T-helper 2 cell treated with Interferon-gamma antibody and Interleukin-4, amounts not matched to agents 100 ng/mL and 5 ng/mL, for 36 hours (primary cell): ENCODE data around the gene HSD3B2. TPM values are rescaled to one million over a fixed set of nuclear protein-coding genes. Genes with fewer than 3 reads are reported as not detected.
"Not testable (repeated sequence)": the region's sequence is repeated elsewhere in the genome, so short reads cannot be mapped to it uniquely, and the experiment has no call there.

Experiments used
- intact Hi-C: fragments of 100-400 bp; cut with micrococcal nuclease; formaldehyde crosslinking; loops from one replicate; pipeline ENCODE4 v1.15.1; 2023
- total RNA-seq: library from RNA; stranded (reverse); gene quantifications from 2 replicates; pipeline ENCODE4 v1.2.3, GENCODE V29; 2022

The HSD3B2 gene
- total RNA-seq: not detected in 2 replicates

GRCh38 chr1:119414950-119415349 lies at the start of gene HSD3B2:
HSD3B2 (plus strand) TSS chr1:119415150; CDS start chr1:119415420, 270 bp downstream.
- intact Hi-C loops: no loop called here

GRCh38 chr1:119366424-119366823 lies 48.5 kb upstream of the HSD3B2 start:
- intact Hi-C loops: no loop called here

GRCh38 chr1:119367432-119368124 lies 47.4 kb upstream of the HSD3B2 start:
- intact Hi-C loops: loop anchor here (1.0 kb wide), 1 partner anchor 81 kb away; no protein-coding TSS in a partner anchor

GRCh38 chr1:119368554-119368953 lies 46.4 kb upstream of the HSD3B2 start, which contains the start of gene HAO2:
HAO2 (plus strand) TSS chr1:119368785; CDS start chr1:119381086, 12,301 bp downstream.
- intact Hi-C loops: no loop called here

- intact Hi-C loops: no loop called here
Observed at GRCh38 chr1:119370748-119371147, 44.2 kb upstream of the HSD3B2 start.

GRCh38 chr1:119371815-119372214 lies 43.1 kb upstream of the HSD3B2 start:
- intact Hi-C loops: no loop called here

GRCh38 chr1:119372503-119373086 lies 42.4 kb upstream of the HSD3B2 start:
- intact Hi-C loops: no loop called here

- intact Hi-C loops: no loop called here
Observed at GRCh38 chr1:119373465-119373864, 41.5 kb upstream of the HSD3B2 start.

- intact Hi-C loops: no loop called here
Observed at GRCh38 chr1:119374208-119374874, 40.6 kb upstream of the HSD3B2 start.

GRCh38 chr1:119375366-119375765 lies 39.6 kb upstream of the HSD3B2 start:
- intact Hi-C loops: no loop called here

GRCh38 chr1:119376594-119376993 lies 38.4 kb upstream of the HSD3B2 start:
- intact Hi-C loops: no loop called here

- intact Hi-C loops: not testable (repeated sequence)
Observed at GRCh38 chr1:119377594-119377993, 37.4 kb upstream of the HSD3B2 start.

- intact Hi-C loops: no loop called here
Observed at GRCh38 chr1:119379117-119379516, 35.8 kb upstream of the HSD3B2 start.

GRCh38 chr1:119380304-119380703 lies 34.6 kb upstream of the HSD3B2 start:
- intact Hi-C loops: no loop called here

GRCh38 chr1:119380983-119381662 lies 33.8 kb upstream of the HSD3B2 start:
- intact Hi-C loops: no loop called here

- intact Hi-C loops: no loop called here
Observed at GRCh38 chr1:119384591-119384990, 30.4 kb upstream of the HSD3B2 start.

GRCh38 chr1:119385650-119386049 lies 29.3 kb upstream of the HSD3B2 start:
- intact Hi-C loops: no loop called here

GRCh38 chr1:119387858-119388257 lies 27.1 kb upstream of the HSD3B2 start:
- intact Hi-C loops: no loop called here

GRCh38 chr1:119388450-119388849 lies 26.5 kb upstream of the HSD3B2 start:
- intact Hi-C loops: no loop called here

GRCh38 chr1:119390526-119390925 lies 24.4 kb upstream of the HSD3B2 start:
- intact Hi-C loops: no loop called here

GRCh38 chr1:119391749-119392148 lies 23.2 kb upstream of the HSD3B2 start:
- intact Hi-C loops: no loop called here

GRCh38 chr1:119394085-119394484 lies 20.9 kb upstream of the HSD3B2 start:
- intact Hi-C loops: no loop called here
